SK-N-SH (cell line): ENCODE measurements around the gene SIRPB2. TPM values are rescaled to one million over a fixed set of nuclear protein-coding genes. Genes with fewer than 3 reads are reported as not detected.

ENCODE experiments used
- CTCF ChIA-PET: fragments of 300-600, 350-600 bp; formaldehyde crosslinking; extraction: SDS; loops from one replicate; lab custom pipeline; 2021; lab: Yijun Ruan, JAX
- POLR2A ChIA-PET: fragments of 350-600 bp; sonication (Branson Sonifier 250); formaldehyde crosslinking; extraction: SDS; loops from one replicate; lab custom pipeline; 2020; ENCODE audit warnings: antibody characterized with exemption, inconsistent platforms; lab: Yijun Ruan, JAX
- DNase-seq: peaks from one replicate; pipeline ENCODE4 v3.0.0; 2012
- H2AFZ ChIP-seq: fragments of 200-600 bp; sonication (generic); 2 replicates; pipeline ENCODE4 v1.8.1; 2016; ENCODE audit warnings: antibody characterized with exemption, mild to moderate bottlenecking, low read depth
- H3F3A ChIP-seq: fragments of 200-600 bp; sonication (generic); replicated peaks from 2 replicates; pipeline ENCODE3; 2016; ENCODE audit warnings: antibody characterized with exemption, mild to moderate bottlenecking; ENCODE audit not compliant: insufficient read depth
- H3K27ac ChIP-seq, 2 experiments: fragments of 200-500 bp in 1 of 2; fragments of 200-600 bp in 1 of 2; sonication (Bioruptor generic) in 1 of 2; sonication (generic), shearing (Covaris generic) in 1 of 2; 2 replicates each; pipeline versions ENCODE4 v1.5.1 to v1.6.1; 2014 to 2016; ENCODE audit warnings: low read depth in 2 of 2, inconsistent platforms in 1 of 2, low read length in 1 of 2, mild to moderate bottlenecking in 1 of 2, mixed read lengths in 1 of 2
- H3K27me3 ChIP-seq: fragments of 200-600 bp; sonication (generic), shearing (Covaris generic); 2 replicates; pipeline ENCODE4 v1.6.1; 2016; ENCODE audit warnings: mixed run types; ENCODE audit not compliant: insufficient read depth
- H3K36me3 ChIP-seq, 2 experiments: fragments of 200-500 bp in 1 of 2; fragments of 200-600 bp in 1 of 2; sonication (Bioruptor generic) in 1 of 2; sonication (generic) in 1 of 2; replicated peaks in 1 of 2; 2 replicates each; pipeline versions ENCODE3 to v1.5.1; 2014 to 2016; ENCODE audit warnings: low read length in 1 of 2, mild to moderate bottlenecking in 1 of 2; ENCODE audit not compliant: insufficient read depth in 2 of 2, control insufficient read depth in 1 of 2
- H3K4me1 ChIP-seq, 2 experiments: fragments of 200-500 bp in 1 of 2; fragments of 200-600 bp in 1 of 2; sonication (Bioruptor generic) in 1 of 2; sonication (generic), shearing (Covaris generic) in 1 of 2; 2 replicates each; pipeline versions ENCODE4 v1.5.1 to v1.6.1; 2014 to 2016; ENCODE audit warnings: low read depth in 1 of 2, low read length in 1 of 2, mixed run types in 1 of 2; ENCODE audit not compliant: insufficient read depth in 2 of 2, control insufficient read depth in 1 of 2
- H3K4me2 ChIP-seq: fragments of 200-600 bp; sonication (generic), shearing (Covaris generic); 2 replicates; pipeline ENCODE4 v1.6.1; 2017; ENCODE audit warnings: mixed run types
- H3K4me3 ChIP-seq, 2 experiments: fragments of 200-500 bp in 1 of 2; fragments of 200-600 bp in 1 of 2; sonication (Bioruptor generic) in 1 of 2; sonication (generic), shearing (Covaris generic) in 1 of 2; 2 replicates each; pipeline versions ENCODE4 v1.5.1 to v1.8.1; 2014 to 2016; ENCODE audit warnings: low read depth in 2 of 2, inconsistent platforms in 1 of 2, low read length in 1 of 2, mild to moderate bottlenecking in 1 of 2, mixed read lengths in 1 of 2, moderate library complexity in 1 of 2
- H3K79me2 ChIP-seq: fragments of 200-600 bp; sonication (generic); 2 replicates; pipeline ENCODE4 v1.8.1; 2017; ENCODE audit warnings: mild to moderate bottlenecking; ENCODE audit not compliant: insufficient read depth
- H3K9ac ChIP-seq: fragments of 200-600 bp; sonication (generic); 2 replicates; pipeline ENCODE4 v1.6.1; 2017; ENCODE audit warnings: mixed run types
- H3K9me2 ChIP-seq: fragments of 200-600 bp; sonication (generic); 2 replicates; pipeline ENCODE4 v1.6.1; 2017; ENCODE audit warnings: mixed run types
- H3K9me3 ChIP-seq: fragments of 200-600 bp; sonication (generic); 2 replicates; pipeline ENCODE4 v1.6.1; 2017; ENCODE audit warnings: mixed run types, mild to moderate bottlenecking, moderate library complexity
- H4K20me1 ChIP-seq: fragments of 200-600 bp; sonication (generic); 2 replicates; pipeline ENCODE4 v1.6.1; 2017; ENCODE audit warnings: mild to moderate bottlenecking, mixed run types; ENCODE audit not compliant: insufficient read depth
- CTCF ChIP-seq: fragments of 200-600 bp; sonication (generic); IDR thresholded peaks from 2 replicates; pipeline ENCODE4 v1.6.1; 2017; ENCODE audit warnings: antibody characterized with exemption, mild to moderate bottlenecking, moderate library complexity
- ELF1 ChIP-seq: IDR thresholded peaks from 2 replicates; pipeline ENCODE4 v1.4.0; 2012
- EP300 ChIP-seq, 2 experiments: IDR thresholded peaks; 2 replicates each; pipeline versions ENCODE4 v1.4.0 to v1.6.1; 2012; ENCODE audit warnings: borderline replicate concordance in 1 of 2, low read depth in 1 of 2, low read length in 1 of 2
- IRF3 ChIP-seq: fragments of 150-350 bp; IDR thresholded peaks from 2 replicates; pipeline ENCODE4 v1.6.1; 2016; ENCODE audit warnings: mild to moderate bottlenecking, low read depth, low read length
- MXI1 ChIP-seq: IDR thresholded peaks from 2 replicates; pipeline ENCODE4 v1.6.1; 2012; ENCODE audit warnings: mild to moderate bottlenecking, low read depth, low read length, improper control_type of control experiment
- NFIC ChIP-seq: IDR thresholded peaks from 2 replicates; pipeline ENCODE4 v1.4.0; 2012; ENCODE audit warnings: borderline replicate concordance
- NRF1 ChIP-seq: IDR thresholded peaks from 2 replicates; pipeline ENCODE4 v1.6.1; 2012; ENCODE audit warnings: low read depth, mild to moderate bottlenecking, low read length
- RAD21 ChIP-seq: IDR thresholded peaks from 2 replicates; pipeline ENCODE4 v1.6.1; 2012; ENCODE audit warnings: mild to moderate bottlenecking, low read length
- RCOR1 ChIP-seq: fragments of 150-350 bp; IDR thresholded peaks from 2 replicates; pipeline ENCODE4 v1.6.1; 2017; ENCODE audit warnings: antibody characterized with exemption, low read length
- REST ChIP-seq: IDR thresholded peaks from 2 replicates; pipeline ENCODE4 v1.6.1; 2012; ENCODE audit warnings: mild to moderate bottlenecking, low read depth, low read length, moderate library complexity
- RFX5 ChIP-seq: IDR thresholded peaks from 2 replicates; pipeline ENCODE4 v1.6.1; 2012; ENCODE audit warnings: mild to moderate bottlenecking, improper control_type of control experiment, low read length
- RXRA ChIP-seq: IDR thresholded peaks from 2 replicates; pipeline ENCODE4 v1.4.0; 2012; ENCODE audit warnings: low read depth, mild to moderate bottlenecking, borderline replicate concordance
- TCF12 ChIP-seq: IDR thresholded peaks from 2 replicates; pipeline ENCODE4 v1.4.0; 2012
- USF2 ChIP-seq: fragments of 150-350 bp; IDR thresholded peaks from 2 replicates; pipeline ENCODE4 v1.6.1; 2017; ENCODE audit warnings: antibody characterized with exemption, low read length, low read depth, borderline replicate concordance
- ZBTB33 ChIP-seq: IDR thresholded peaks from 2 replicates; pipeline ENCODE4 v1.4.0; 2012; ENCODE audit warnings: low read depth, borderline replicate concordance
- WGBS: methylation state at CpG from one replicate; pipeline ENCODE4 v1.1.6; 2017; ENCODE audit warnings: low lambda C conversion rate; 5-methylcytosine and 5-hydroxymethylcytosine counted together
- polyA plus RNA-seq, 3 experiments: library from polyadenylated mRNA; depleted of rRNA; stranded (reverse); fragments of >200 nt; gene quantifications; 2 replicates each; pipeline ENCODE4 v1.2.3, GENCODE V29; 2012

Gene SIRPB2
- polyA plus RNA-seq, 1 of the 3 experiments (the other 2 are of a cell fraction), result not detected

- no peaks in the 10 kb centered on the region for H3F3A ChIP-seq
- DNase-seq, result no peak
- no peak overlapping the region for H3K4me3 ChIP-seq
- 83% methylated on average over 1 of the region's 1 CpG for WGBS
- no peak overlapping the region for H3K4me2 ChIP-seq
- H3K79me2 ChIP-seq, result no peaks in the 10 kb centered on the region
- no peaks in the 10 kb centered on the region for H3K9me2 ChIP-seq
- no peaks in the 10 kb centered on the region for H3K9me3 ChIP-seq
- peaks cover 7 to 23% of the 10 kb centered on the region in 2 experiments for H3K36me3 ChIP-seq
- POLR2A ChIA-PET, result no interaction called here
- H3K4me1 ChIP-seq, result no peaks in the 10 kb centered on the region
- H3K27ac ChIP-seq, result no peak overlapping the region
- CTCF ChIA-PET, result interaction anchor here (0.7 to 5.5 kb wide), 13 partner anchors 9 to 140 kb away, joined by 3 to 31 read pairs (median 6); partner anchors contain the start of genes FKBP1A, NSFL1C and SDCBP2
- no peak overlapping the region for H2AFZ ChIP-seq
- H3K9ac ChIP-seq, result no peak overlapping the region
- H4K20me1 ChIP-seq, result no peaks in the 10 kb centered on the region
- no peaks in the 10 kb centered on the region for H3K27me3 ChIP-seq
- TF ChIP-seq RFX5 (no peak), RCOR1 (no peak), RXRA (no peak), CTCF (no peak), REST (no peak), MXI1 (no peak), TCF12 (no peak), ELF1 (no peak), NFIC (no peak), ZBTB33 (no peak), NRF1 (no peak), RAD21 (no peak), IRF3 (no peak), USF2 (no peak), EP300 (IDR thresholded peaks at IDR 0.05; ENCODE audit: borderline replicate concordance in 1 of 2, low read depth in 1 of 2, low read length in 1 of 2) (no peak)
Measured at GRCh38 chr20:1438361-1438760, 52.9 kb downstream of the SIRPB2 start.
